ENCODE data around the gene PCDHGA10. TPM values are rescaled to one million over a fixed set of nuclear protein-coding genes. Genes with fewer than 3 reads are reported as not detected.
A peak's percentile ranks its signal among the peaks of the same experiment; 100 is the strongest.
"Not testable (repeated sequence)": the region's sequence is repeated elsewhere in the genome, so short reads cannot be mapped to it uniquely, and the experiment has no call there.

Gene PCDHGA10
- total RNA-seq, 1 donor from 2014 or later: 4.4 TPM

GRCh38 chr5:141409598-141410306, 3.0 kb upstream of the PCDHGA10 start:
- peak overlapping the region in 1 of 2 donors; percentile 42 for H3K4me3 ChIP-seq
- intact Hi-C loops (cut with DNase I): loop anchor here (10.0 kb wide), 1 partner anchor 115 kb away; no protein-coding TSS in a partner anchor
- no peak for DNase-seq (ENCODE audit: low spot score in 2 of 2)
- H3K36me3 ChIP-seq: peaks cover 4 to 6% of the 10 kb centered on the region in 2 donors
- H3K27ac ChIP-seq: no peak overlapping the region
- H3K4me1 ChIP-seq: no peaks in the 10 kb centered on the region
- H3K27me3 ChIP-seq: no peaks in the 10 kb centered on the region
- no peak for TF ChIP-seq CTCF (IDR thresholded peaks at IDR 0.05)
- peaks cover 95 to 100% of the 10 kb centered on the region in 2 donors for H3K9me3 ChIP-seq

- Histone ChIP-seq H3K4me3 (no peak overlapping the region), H3K27ac (no peak overlapping the region), H3K9me3 (peaks cover 95 to 100% of the 10 kb centered on the region in 2 donors), H3K36me3 (peaks cover 0 to 6% of the 10 kb centered on the region in 2 donors), H3K4me1 (no peaks in the 10 kb centered on the region), H3K27me3 (no peaks in the 10 kb centered on the region)
- TF ChIP-seq CTCF (IDR thresholded peaks at IDR 0.05): no peak
- DNase-seq (ENCODE audit: low spot score in 2 of 2): no peak
- intact Hi-C loops (cut with DNase I): no loop called here
Observed at GRCh38 chr5:141411575-141411974, 1.2 kb upstream of the PCDHGA10 start.

GRCh38 chr5:141413540-141414069, 818 bp downstream of the PCDHGA10 start:
- H3K9me3 ChIP-seq: peaks cover 97 to 100% of the 10 kb centered on the region in 2 donors
- H3K4me1 ChIP-seq: no peaks in the 10 kb centered on the region
- H3K36me3 ChIP-seq: peaks cover 0 to 6% of the 10 kb centered on the region in 2 donors
- TF ChIP-seq CTCF (IDR thresholded peaks at IDR 0.05): no peak
- H3K27me3 ChIP-seq: no peaks in the 10 kb centered on the region
- intact Hi-C loops (cut with DNase I): no loop called here
- H3K4me3 ChIP-seq: peak overlapping the region; percentile 14 to 30
- DNase-seq (ENCODE audit: low spot score in 2 of 2): no peak
- no peak overlapping the region for H3K27ac ChIP-seq

GRCh38 chr5:141414548-141415274, 1.9 kb downstream of the PCDHGA10 start:
- not testable (repeated sequence) for H3K4me3 ChIP-seq; DNase-seq (ENCODE audit: low spot score in 2 of 2); H3K36me3 ChIP-seq; H3K27me3 ChIP-seq; H3K4me1 ChIP-seq; H3K27ac ChIP-seq
- intact Hi-C loops (cut with DNase I): loop anchor here (5.0 kb wide), 1 partner anchor 148 kb away; no protein-coding TSS in a partner anchor
- H3K9me3 ChIP-seq: peaks cover 97 to 100% of the 10 kb centered on the region in 2 donors

GRCh38 chr5:141415275-141415618, 2.5 kb downstream of the PCDHGA10 start:
- not testable (repeated sequence) for DNase-seq (ENCODE audit: low spot score in 2 of 2); H3K27me3 ChIP-seq; H3K27ac ChIP-seq; H3K4me1 ChIP-seq; H3K36me3 ChIP-seq; H3K4me3 ChIP-seq
- H3K9me3 ChIP-seq: peaks cover 97 to 100% of the 10 kb centered on the region in 2 donors
- intact Hi-C loops (cut with DNase I): loop anchor here (5.0 kb wide), 1 partner anchor 147 kb away; no protein-coding TSS in a partner anchor

- Histone ChIP-seq H3K4me3 (peak within 1 kb of the TSS; percentile 40 to 54), H3K9me3 (peaks cover 98 to 100% of the 10 kb centered on the region in 2 donors)
- intact Hi-C loops (cut with DNase I): loop anchor here (5.0 kb wide), 1 partner anchor 145 kb away; no protein-coding TSS in a partner anchor
- not testable (repeated sequence) for H3K27me3 ChIP-seq, H3K4me1 ChIP-seq, H3K36me3 ChIP-seq, H3K27ac ChIP-seq
- TF ChIP-seq CTCF (IDR thresholded peaks at IDR 0.05): peak in 2 of 3 experiments; percentile 34 to 50
- peak in 1 of 2 donors; percentile 84 for DNase-seq (ENCODE audit: low spot score in 2 of 2)
Observed at GRCh38 chr5:141417494-141418172, 4.8 kb downstream of the PCDHGA10 start, which contains the start of gene PCDHGB7. TSS of gene PCDHGB7 (plus strand) at chr5:141417677. CDS start at chr5:141417860, 183 bp downstream.
